Cardiac fibroblast (primary cell): ENCODE results near the gene PHPT1.
A peak's percentile ranks its signal among the peaks of the same experiment; 100 is the strongest.
"Not testable (repeated sequence)": the region's sequence is repeated elsewhere in the genome, so short reads cannot be mapped to it uniquely, and the experiment has no call there.

Experiments
- DNase-seq, 2 donors: peaks; one replicate each; pipeline versions ENCODE4 v3.0.0 to v3.0.0-alpha.2; 2010; ENCODE audit warnings: low read depth in 2 of 2
- H3K4me3 ChIP-seq, 2 donors: replicated peaks in 1 of 2; 1 replicate in 1 of 2; 2 replicates in 1 of 2; pipeline ENCODE4 v1.5.1; 2011; ENCODE audit warnings: low read depth in 2 of 2, low read length in 2 of 2, mild to moderate bottlenecking in 2 of 2, moderate library complexity in 1 of 2
- CTCF ChIP-seq: IDR thresholded peaks from one replicate; pipeline ENCODE4 v1.5.1; 2011; ENCODE audit warnings: low read depth, mild to moderate bottlenecking, low read length, inconsistent platforms

Gene PHPT1

GRCh38 chr9:136849038-136849959 lies at the start of gene PHPT1:
Gene PHPT1 (plus strand): TSS chr9:136849409. CDS start chr9:136849431, 22 bp downstream.
- DNase-seq = peak; percentile 100
- TF ChIP-seq CTCF = no peak

GRCh38 chr9:136799854-136800657 lies 49.2 kb upstream of the PHPT1 start:
- TF ChIP-seq CTCF = no peak
- peak overlapping the region in 1 of 2 donors; percentile 16 for H3K4me3 ChIP-seq
- DNase-seq = peak; percentile 40 to 67

More at GRCh38 chr9:136849038-136849959, at the start of gene PHPT1:
- peak within 1 kb of the TSS; percentile 76 to 84 for H3K4me3 ChIP-seq

GRCh38 chr9:136802321-136802720 lies 46.9 kb upstream of the PHPT1 start:
- no peak overlapping the region for H3K4me3 ChIP-seq
- no peak for DNase-seq
- TF ChIP-seq CTCF = no peak

- H3K4me3 ChIP-seq, DNase-seq: not testable (repeated sequence)
Observed at GRCh38 chr9:136803009-136803550, 46.1 kb upstream of the PHPT1 start.

GRCh38 chr9:136803551-136804508 lies 45.4 kb upstream of the PHPT1 start:
- H3K4me3 ChIP-seq = no peak overlapping the region
- no peak for DNase-seq
- no peak for TF ChIP-seq CTCF

- H3K4me3 ChIP-seq = no peak overlapping the region
- DNase-seq = no peak
- no peak for TF ChIP-seq CTCF
Observed at GRCh38 chr9:136804509-136805206, 44.6 kb upstream of the PHPT1 start.
